B cell (primary cell): Measurements from ENCODE around the gene CLIC6. TPM values are rescaled to one million over a fixed set of nuclear protein-coding genes. Genes with fewer than 3 reads are reported as not detected.

ENCODE experiments used
- ATAC-seq: fragments of 200-7000 bp; cut with Tn5 transposase; one replicate; pipeline ENCODE4 v1.10.0; 2021; ENCODE audit warnings: low read depth, mild to moderate bottlenecking, moderate number of reproducible peaks, moderate library complexity
- CTCF ChIA-PET: fragments of 350-600 bp; sonication (Branson Sonifier 250); formaldehyde crosslinking; loops from one replicate; lab custom pipeline; 2021; ENCODE audit warnings: antibody characterized with exemption, inconsistent platforms; lab: Charles Lee
- POLR2A ChIA-PET: fragments of 350-600 bp; sonication (Branson Sonifier 250); formaldehyde crosslinking; loops from one replicate; lab custom pipeline; 2021; ENCODE audit warnings: antibody characterized with exemption; lab: Charles Lee
- DNase-seq: peaks from one replicate; pipeline ENCODE4 v3.0.0; 2013
- H2AFZ ChIP-seq: 2 replicates; pipeline ENCODE4 v1.6.1; 2012; ENCODE audit warnings: mild to moderate bottlenecking, low read depth, low read length; ENCODE audit not compliant: insufficient read depth, poor library complexity, severe bottlenecking
- H3K27ac ChIP-seq, 2 donors: 1 replicate in 1 of 2; 2 replicates in 1 of 2; pipeline ENCODE4 v1.5.1; 2012 to 2013; ENCODE audit warnings: low read length in 2 of 2, mild to moderate bottlenecking in 2 of 2, moderate library complexity in 1 of 2
- H3K27me3 ChIP-seq, 4 experiments: fragments of 200-600 bp in 1 of 4; sonication (generic) in 1 of 4; replicated peaks in 1 of 4; 1 replicate in 2 of 4; 2 replicates in 2 of 4; pipeline versions ENCODE4 v1.6.1 to v1.7.0; 2013 to 2016; ENCODE audit warnings: low read length in 3 of 4, mild to moderate bottlenecking in 2 of 4, mixed read lengths in 1 of 4, moderate library complexity in 1 of 4; ENCODE audit not compliant: insufficient read depth in 4 of 4, control insufficient read depth in 3 of 4; ENCODE audit errors: control extremely low read depth in 1 of 4
- H3K36me3 ChIP-seq, 2 experiments: replicated peaks in 1 of 2; 1 replicate in 1 of 2; 2 replicates in 1 of 2; pipeline versions ENCODE4 v1.6.1 to v1.7.1; 2013; ENCODE audit warnings: low read length in 1 of 2; ENCODE audit not compliant: insufficient read depth in 2 of 2, control insufficient read depth in 1 of 2; ENCODE audit errors: control extremely low read depth in 1 of 2, extremely low read depth in 1 of 2
- H3K4me1 ChIP-seq, 2 donors: fragments of 200-600 bp in 1 of 2; sonication (generic) in 1 of 2; 1 replicate in 1 of 2; 2 replicates in 1 of 2; pipeline versions ENCODE4 v1.5.1 to v1.6.1; 2013 to 2017; ENCODE audit warnings: low read length in 2 of 2; ENCODE audit not compliant: control insufficient read depth in 2 of 2, insufficient read depth in 2 of 2
- H3K4me2 ChIP-seq: replicated peaks from 2 replicates; pipeline ENCODE3; 2012; ENCODE audit warnings: mild to moderate bottlenecking, low read depth, low read length; ENCODE audit not compliant: poor library complexity, severe bottlenecking
- H3K4me3 ChIP-seq, 5 experiments: fragments of 200-600 bp in 1 of 5; sonication (generic) in 1 of 5; 1 replicate in 3 of 5; 2 replicates in 2 of 5; pipeline versions ENCODE4 v1.5.1 to v1.7.0; 2011 to 2016; ENCODE audit warnings: low read length in 4 of 5, mild to moderate bottlenecking in 4 of 5, low read depth in 2 of 5, control low read depth in 1 of 5, moderate library complexity in 1 of 5; ENCODE audit not compliant: insufficient read depth in 1 of 5; ENCODE audit errors: control extremely low read depth in 1 of 5, extremely low read depth in 1 of 5
- H3K79me2 ChIP-seq: fragments of 200-600 bp; sonication (generic); one replicate; pipeline ENCODE4 v1.6.0; 2016; ENCODE audit warnings: low read length; ENCODE audit not compliant: control insufficient read depth, insufficient read depth
- H3K9ac ChIP-seq: fragments of 200-600 bp; sonication (generic); 2 replicates; pipeline ENCODE4 v1.6.1; 2017; ENCODE audit warnings: mild to moderate bottlenecking, low read length, moderate library complexity
- H3K9me3 ChIP-seq, 3 donors: one replicate each; pipeline versions ENCODE4 v1.6.1 to v1.7.1; 2013; ENCODE audit warnings: low read length in 2 of 3; ENCODE audit not compliant: control insufficient read depth in 2 of 3, insufficient read depth in 1 of 3; ENCODE audit errors: control extremely low read depth in 1 of 3
- H4K20me1 ChIP-seq: 2 replicates; pipeline ENCODE4 v1.6.0; 2012; ENCODE audit warnings: mild to moderate bottlenecking, low read length; ENCODE audit not compliant: insufficient read depth, control insufficient read depth, poor library complexity, severe bottlenecking
- H3K27ac Mint-ChIP-seq: one replicate; pipeline ENCODE4 v1.8.0; 2021; ENCODE audit warnings: mixed read lengths
- H3K27me3 Mint-ChIP-seq: one replicate; pipeline ENCODE4 v1.8.0; 2021; ENCODE audit warnings: mixed read lengths
- H3K4me1 Mint-ChIP-seq: one replicate; pipeline ENCODE4 v1.8.0; 2021; ENCODE audit warnings: mixed read lengths
- H3K4me3 Mint-ChIP-seq: one replicate; pipeline ENCODE4 v1.8.0; 2021; ENCODE audit warnings: mixed read lengths
- H3K9me3 Mint-ChIP-seq: one replicate; pipeline ENCODE4 v1.8.0; 2022; ENCODE audit warnings: mixed read lengths; ENCODE audit not compliant: insufficient read depth
- EZH2 ChIP-seq: IDR thresholded peaks from 2 replicates; pipeline ENCODE4 v1.6.1; 2012; ENCODE audit warnings: borderline replicate concordance, low read depth, mild to moderate bottlenecking, moderate library complexity, low read length; ENCODE audit not compliant: insufficient read depth, poor library complexity, severe bottlenecking
- WGBS: methylation state at CpG from one replicate; pipeline ENCODE4 v1.1.5; 2013; ENCODE audit warnings: missing lambda C conversion rate; ENCODE audit not compliant: insufficient coverage; 5-methylcytosine and 5-hydroxymethylcytosine counted together
- intact Hi-C: fragments of 100-400 bp; cut with micrococcal nuclease; formaldehyde crosslinking; loops from one replicate; pipeline ENCODE4 v1.10.0; 2022
- polyA plus RNA-seq: library from polyadenylated mRNA; depleted of rRNA; stranded (reverse); fragments of >200 nt; gene quantifications from 2 replicates; pipeline ENCODE4 v1.2.3, GENCODE V29; 2012
- total RNA-seq, 2 donors: library from RNA; stranded (reverse); fragments of 120-200 nt in 1 of 2; gene quantifications; 1 replicate in 1 of 2; 2 replicates in 1 of 2; pipeline versions ENCODE4 v1.2.3 to v1.2.4, GENCODE V29; 2013 to 2022
- TF ChIP-seq, protein P1 (sequence below): fragments of 200-600 bp; IDR thresholded peaks from one replicate; pipeline ENCODE4 v1.8.0; 2022; ENCODE audit warnings: antibody characterized with exemption, mild to moderate bottlenecking

Gene CLIC6
- total and polyA plus RNA-seq, 2 donors (not counting 1 experiment from before 2014, with no cell fraction given): 0.01 to 0.07 TPM

DNA sequence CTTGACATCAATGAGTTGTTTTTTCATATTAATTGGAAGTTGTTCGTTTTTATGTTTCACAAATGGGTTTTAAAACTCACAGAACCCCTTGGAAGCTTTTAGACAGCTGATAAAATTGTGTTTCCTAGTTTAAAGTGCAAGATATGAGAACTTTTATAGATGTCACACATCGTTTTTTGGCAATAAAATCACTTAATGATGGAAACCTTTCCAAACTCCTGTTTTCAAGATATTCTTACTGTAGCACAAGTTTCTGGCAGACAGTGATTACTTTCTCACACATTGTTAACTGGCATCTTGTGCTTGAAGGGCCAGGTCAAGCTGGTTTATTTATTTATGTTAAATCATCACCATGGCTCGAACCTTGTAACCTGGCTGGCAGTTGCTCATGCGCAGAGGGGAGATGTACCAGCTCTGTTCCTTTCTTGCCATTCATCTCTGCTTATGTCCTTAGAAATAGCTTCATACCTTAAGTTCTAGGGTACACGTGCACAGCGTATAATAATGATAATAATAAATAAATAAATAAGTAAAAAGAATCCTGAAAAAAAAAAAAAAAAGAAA lies 43.7 kb upstream of the CLIC6 start:
- Mint-ChIP-seq H3K4me3 (no peak overlapping the region), H3K4me1 (peaks cover 6% of the 10 kb centered on the region), H3K27me3 (peaks cover 29% of the 10 kb centered on the region), H3K9me3 (no peaks in the 10 kb centered on the region), H3K27ac (no peak overlapping the region)
- intact Hi-C loops: no loop called here
- Histone ChIP-seq H3K9ac (no peak overlapping the region), H3K27me3 (peaks cover 0 to 5% (median 0%) of the 10 kb centered on the region in 4 experiments), H3K4me1 (peaks cover 3 to 4% of the 10 kb centered on the region in 2 donors), H4K20me1 (no peaks in the 10 kb centered on the region), H3K4me2 (no peak overlapping the region), H2AFZ (no peak overlapping the region), H3K27ac (no peak overlapping the region), H3K36me3 (no peaks in the 10 kb centered on the region), H3K79me2 (no peaks in the 10 kb centered on the region), H3K9me3 (no peaks in the 10 kb centered on the region), H3K4me3 (no peak overlapping the region)
- TF ChIP-seq, protein P1, sequence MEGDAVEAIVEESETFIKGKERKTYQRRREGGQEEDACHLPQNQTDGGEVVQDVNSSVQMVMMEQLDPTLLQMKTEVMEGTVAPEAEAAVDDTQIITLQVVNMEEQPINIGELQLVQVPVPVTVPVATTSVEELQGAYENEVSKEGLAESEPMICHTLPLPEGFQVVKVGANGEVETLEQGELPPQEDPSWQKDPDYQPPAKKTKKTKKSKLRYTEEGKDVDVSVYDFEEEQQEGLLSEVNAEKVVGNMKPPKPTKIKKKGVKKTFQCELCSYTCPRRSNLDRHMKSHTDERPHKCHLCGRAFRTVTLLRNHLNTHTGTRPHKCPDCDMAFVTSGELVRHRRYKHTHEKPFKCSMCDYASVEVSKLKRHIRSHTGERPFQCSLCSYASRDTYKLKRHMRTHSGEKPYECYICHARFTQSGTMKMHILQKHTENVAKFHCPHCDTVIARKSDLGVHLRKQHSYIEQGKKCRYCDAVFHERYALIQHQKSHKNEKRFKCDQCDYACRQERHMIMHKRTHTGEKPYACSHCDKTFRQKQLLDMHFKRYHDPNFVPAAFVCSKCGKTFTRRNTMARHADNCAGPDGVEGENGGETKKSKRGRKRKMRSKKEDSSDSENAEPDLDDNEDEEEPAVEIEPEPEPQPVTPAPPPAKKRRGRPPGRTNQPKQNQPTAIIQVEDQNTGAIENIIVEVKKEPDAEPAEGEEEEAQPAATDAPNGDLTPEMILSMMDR: no peak
- TF ChIP-seq EZH2: no peak
- ATAC-seq (no peak), DNase-seq (no peak)
- CTCF ChIA-PET: interaction anchor here (1.2 to 1.8 kb wide), 2 partner anchors 12 to 14 kb away, joined by 3 to 4 read pairs; no protein-coding TSS in a partner anchor
- WGBS: 100% methylated on average over 2 of the region's 6 CpGs
- POLR2A ChIA-PET: no interaction called here

DNA sequence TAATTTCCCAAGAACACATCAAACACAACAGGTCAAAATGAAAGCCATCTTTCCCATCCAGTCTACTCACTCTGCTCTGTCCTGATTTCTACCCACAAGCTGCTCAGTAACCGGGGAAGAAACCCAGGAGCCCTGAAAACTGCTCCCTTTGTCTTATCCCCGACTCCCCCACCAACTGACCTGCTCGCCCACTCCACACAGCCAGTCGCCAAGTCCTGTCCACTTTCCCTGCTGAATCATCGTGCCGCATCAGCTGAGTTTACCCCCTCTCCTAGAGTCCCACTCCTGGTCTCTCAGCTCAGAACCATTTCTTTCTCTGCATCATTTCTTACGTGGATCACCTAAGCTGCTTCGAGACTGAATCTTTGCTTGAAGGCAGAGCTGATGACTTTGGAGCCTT lies 42.7 kb upstream of the CLIC6 start:
- ChIA-PET CTCF (interaction anchor here (1.1 kb wide), 1 partner anchor 259 kb away, joined by 6 read pairs; no protein-coding TSS in a partner anchor), POLR2A (no interaction called here)
- Mint-ChIP-seq H3K27me3 (peaks cover 22% of the 10 kb centered on the region), H3K27ac (no peak overlapping the region), H3K9me3 (no peaks in the 10 kb centered on the region), H3K4me1 (peaks cover 6% of the 10 kb centered on the region), H3K4me3 (no peak overlapping the region)
- TF ChIP-seq, protein P1: no peak
- no peak for TF ChIP-seq EZH2
- H3K9me3 ChIP-seq: no peaks in the 10 kb centered on the region
- DNase-seq (no peak), ATAC-seq (no peak)
- no peak overlapping the region for H3K27ac ChIP-seq
- intact Hi-C loops: no loop called here
- no peaks in the 10 kb centered on the region for H3K79me2 ChIP-seq
- peaks cover 0 to 2% (median 0%) of the 10 kb centered on the region in 4 experiments for H3K27me3 ChIP-seq
- WGBS: 91% methylated on average over 8 of the region's 8 CpGs
- H4K20me1 ChIP-seq: no peaks in the 10 kb centered on the region
- H3K36me3 ChIP-seq: no peaks in the 10 kb centered on the region
- H3K4me2 ChIP-seq: no peak overlapping the region
- H2AFZ ChIP-seq: no peak overlapping the region
- no peak overlapping the region for H3K9ac ChIP-seq
- H3K4me1 ChIP-seq: peaks cover 3 to 4% of the 10 kb centered on the region in 2 donors
- no peak overlapping the region for H3K4me3 ChIP-seq
